Activated CD8-positive, alpha-beta memory T cell treated with anti-CD3 and anti-CD28 coated beads for 1 hour (primary cell): ENCODE data around the gene BCL11A.

ENCODE experiments used
- DNase-seq, 2 donors: peaks; one replicate each; pipeline ENCODE4 v3.0.0-alpha.2; 2020; ENCODE audit warnings: low read depth in 1 of 2; ENCODE audit errors: extremely low read depth in 1 of 2

The BCL11A gene

GRCh38 chr2:60470340-60470739 lies 83.1 kb downstream of the BCL11A start:
- DNase-seq: no peak

GRCh38 chr2:60469536-60470317 lies 83.7 kb downstream of the BCL11A start:
- no peak for DNase-seq

GRCh38 chr2:60468382-60469085 lies 84.9 kb downstream of the BCL11A start:
- no peak for DNase-seq

GRCh38 chr2:60466161-60466702 lies 87.2 kb downstream of the BCL11A start:
- DNase-seq: no peak

GRCh38 chr2:60465736-60466135 lies 87.7 kb downstream of the BCL11A start:
- DNase-seq: no peak

- DNase-seq: no peak
Measured at GRCh38 chr2:60463249-60463648, 90.2 kb downstream of the BCL11A start.

- no peak for DNase-seq
Measured at GRCh38 chr2:60461421-60462108, 91.9 kb downstream of the BCL11A start.

GRCh38 chr2:60460577-60461420 lies 92.7 kb downstream of the BCL11A start:
- DNase-seq: no peak

GRCh38 chr2:60459851-60460250 lies 93.6 kb downstream of the BCL11A start:
- no peak for DNase-seq

GRCh38 chr2:60456115-60456770 lies 97.2 kb downstream of the BCL11A start:
- DNase-seq: no peak

- DNase-seq: no peak
Measured at GRCh38 chr2:60453872-60454271, 99.6 kb downstream of the BCL11A start.

- no peak for DNase-seq
Measured at GRCh38 chr2:60453301-60453700, 100.2 kb downstream of the BCL11A start.

- no peak for DNase-seq
Measured at GRCh38 chr2:60450488-60450887, 103.0 kb downstream of the BCL11A start.

- no peak for DNase-seq
Measured at GRCh38 chr2:60447943-60448342, 105.5 kb downstream of the BCL11A start.

- no peak for DNase-seq
Measured at GRCh38 chr2:60446413-60447267, 106.8 kb downstream of the BCL11A start.

- no peak for DNase-seq
Measured at GRCh38 chr2:60445684-60446179, 107.7 kb downstream of the BCL11A start.

GRCh38 chr2:60442608-60443007 lies 110.8 kb downstream of the BCL11A start:
- no peak for DNase-seq

- no peak for DNase-seq
Measured at GRCh38 chr2:60441800-60442199, 111.7 kb downstream of the BCL11A start.

GRCh38 chr2:60440767-60441163 lies 112.7 kb downstream of the BCL11A start:
- DNase-seq: no peak
